A549 (cell line): ENCODE data around the gene KCNIP2. TPM values are rescaled to one million over a fixed set of nuclear protein-coding genes. Genes with fewer than 3 reads are reported as not detected.

Experiments used
- ATAC-seq, 2 experiments: fragments of 200-7000 bp in 1 of 2; fragments of >200 bp in 1 of 2; cut with Nextera tagmentation in 1 of 2; cut with Tn5 transposase in 1 of 2; 3 replicates each; pipeline versions ENCODE4 v1.8.0 to v1.9.1; 2018 to 2020; ENCODE audit warnings: mild to moderate bottlenecking in 1 of 2, moderate library complexity in 1 of 2
- CTCF ChIA-PET: fragments of 300-600 bp; sonication (Branson Sonifier 250); formaldehyde crosslinking; extraction: SDS; loops from one replicate; lab custom pipeline; 2021; ENCODE audit warnings: antibody characterized with exemption, inconsistent platforms; lab: Yijun Ruan, JAX
- POLR2A ChIA-PET: fragments of 350-600 bp; formaldehyde crosslinking; extraction: SDS; loops from one replicate; lab custom pipeline; 2021; ENCODE audit warnings: antibody characterized with exemption, inconsistent platforms; lab: Yijun Ruan, JAX
- DNase-seq, 2 experiments: peaks; one replicate each; pipeline versions ENCODE4 v3.0.0 to v3.0.0-alpha.2; 2011 to 2016; ENCODE audit warnings: low read depth in 1 of 2, low spot score in 1 of 2
- FAIRE-seq: peaks from 2 replicates; lab custom pipeline; 2011; peaks lifted over from hg19 to GRCh38; lab: Jason Lieb, UNC
- H3K27ac ChIP-seq, 2 experiments: fragments of >200 bp; sonication (Bioruptor Twin); formaldehyde crosslinking; 3 replicates each; pipeline ENCODE4 v1.5.1; 2016 to 2017
- H3K4me1 ChIP-seq: fragments of >200 bp; sonication (Bioruptor Twin); formaldehyde crosslinking; 3 replicates; pipeline ENCODE4 v1.6.1; 2016
- H3K4me2 ChIP-seq: fragments of >200 bp; sonication (Bioruptor Twin); formaldehyde crosslinking; 3 replicates; pipeline ENCODE4 v1.6.1; 2016
- H3K4me3 ChIP-seq: fragments of >200 bp; sonication (Bioruptor Twin); formaldehyde crosslinking; 3 replicates; pipeline ENCODE4 v1.5.1; 2016
- H3K9me3 ChIP-seq: fragments of >200 bp; sonication (Bioruptor Twin); formaldehyde crosslinking; 3 replicates; pipeline ENCODE4 v1.6.1; 2016
- BHLHE40 ChIP-seq: IDR thresholded peaks from 2 replicates; pipeline ENCODE4 v1.6.1; 2012; ENCODE audit warnings: low read depth, low read length, inconsistent platforms
- CBX2 ChIP-seq: fragments of 200-600 bp; sonication (generic); IDR thresholded peaks from 2 replicates; pipeline ENCODE4 v1.6.1; 2016; ENCODE audit warnings: low read depth, mild to moderate bottlenecking, borderline replicate concordance
- CEBPB ChIP-seq, 2 experiments: fragments of >200 bp in 1 of 2; sonication (Bioruptor Twin) in 1 of 2; formaldehyde crosslinking in 1 of 2; IDR thresholded peaks; 2 replicates each; pipeline ENCODE4 v1.6.1; 2012 to 2016
- CHD4 ChIP-seq: fragments of 200-600 bp; sonication (generic); IDR thresholded peaks from 2 replicates; pipeline ENCODE4 v1.6.1; 2016; ENCODE audit warnings: antibody characterized with exemption, mild to moderate bottlenecking, borderline replicate concordance
- EHMT2 ChIP-seq: fragments of 200-600 bp; sonication (generic); IDR thresholded peaks from 2 replicates; pipeline ENCODE4 v1.6.1; 2016; ENCODE audit warnings: antibody characterized with exemption, low read depth, mild to moderate bottlenecking, moderate library complexity
- FOSL2 ChIP-seq, 2 experiments: fragments of 450-650 bp in 1 of 2; fragments of >200 bp in 1 of 2; sonication (Bioruptor Twin) in 1 of 2; formaldehyde crosslinking; IDR thresholded peaks; 2 replicates each; pipeline versions ENCODE4 v1.5.0 to v1.6.1; 2016 to 2020; ENCODE audit warnings: mild to moderate bottlenecking in 1 of 2, moderate library complexity in 1 of 2
- GATA3 ChIP-seq: IDR thresholded peaks from 2 replicates; pipeline ENCODE4 v1.6.1; 2012; ENCODE audit warnings: borderline replicate concordance
- HES2 ChIP-seq: fragments of >200 bp; sonication (Bioruptor Twin); formaldehyde crosslinking; IDR thresholded peaks from 2 replicates; pipeline ENCODE4 v1.6.1; 2016
- JUN ChIP-seq, 2 experiments: fragments of >200 bp; sonication (Bioruptor Twin); formaldehyde crosslinking; IDR thresholded peaks; 2 replicates in 1 of 2; 3 replicates in 1 of 2; pipeline ENCODE4 v1.6.1; 2016 to 2017
- JUNB ChIP-seq: fragments of >200 bp; sonication (Bioruptor Twin); formaldehyde crosslinking; IDR thresholded peaks from 2 replicates; pipeline ENCODE4 v1.6.1; 2016
- KDM1A ChIP-seq: fragments of 200-600 bp; sonication (generic); IDR thresholded peaks from 2 replicates; pipeline ENCODE4 v1.6.1; 2016; ENCODE audit warnings: low read depth, mild to moderate bottlenecking
- MAX ChIP-seq: IDR thresholded peaks from 2 replicates; pipeline ENCODE4 v1.6.1; 2012
- NPAS2 ChIP-seq: fragments of 250-450 bp; sonication (Bioruptor Pico); IDR thresholded peaks from 2 replicates; pipeline ENCODE4 v1.8.0; 2022; ENCODE audit warnings: mild to moderate bottlenecking, moderate library complexity, borderline replicate concordance
- NR3C1 ChIP-seq: fragments of >200 bp; sonication (Bioruptor Twin); formaldehyde crosslinking; IDR thresholded peaks from 3 replicates; pipeline ENCODE4 v1.6.1; 2017
- POLR2A ChIP-seq: IDR thresholded peaks from 2 replicates; pipeline ENCODE4 v1.6.1; 2012; ENCODE audit warnings: mild to moderate bottlenecking, low read length
- TP53 ChIP-seq: fragments of 250-450 bp; sonication (Bioruptor Pico); IDR thresholded peaks from 2 replicates; pipeline ENCODE4 v1.5.0; 2021; ENCODE audit warnings: mild to moderate bottlenecking, moderate library complexity
- ZFP36 ChIP-seq: fragments of 450-650 bp; IDR thresholded peaks from 2 replicates; pipeline ENCODE4 v1.6.1; 2014; ENCODE audit warnings: borderline replicate concordance; ENCODE audit not compliant: partially characterized antibody
- WGBS: methylation state at CpG from one replicate; pipeline ENCODE4 v1.1.6; 2017; ENCODE audit errors: missing lambda C conversion rate; 5-methylcytosine and 5-hydroxymethylcytosine counted together
- polyA plus RNA-seq, 4 experiments: library from polyadenylated mRNA; depleted of rRNA in 3 of 4; stranded (reverse); fragments of >200 nt; fragmentation: RNase III in 1 of 4; extraction: RNeasy Plus Mini Kit Qiagen cat#74134 plus additional on column Dnase treatment in 1 of 4; gene quantifications; 2 replicates in 3 of 4; 3 replicates in 1 of 4; pipeline ENCODE4 v1.2.3, GENCODE V29; 2011 to 2017
- TF ChIP-seq, protein P1 (sequence below): fragments of >200 bp; sonication (Bioruptor Twin); formaldehyde crosslinking; IDR thresholded peaks from 3 replicates; pipeline ENCODE4 v1.5.1; 2016
- TF ChIP-seq, protein P2 (sequence below): fragments of 250-450 bp; sonication (Bioruptor Pico); IDR thresholded peaks from 2 replicates; pipeline ENCODE4 v1.5.0; 2021; ENCODE audit warnings: mild to moderate bottlenecking, moderate library complexity, borderline replicate concordance
- TF ChIP-seq, protein P3 (sequence below): fragments of 150-350 bp; IDR thresholded peaks from 2 replicates; pipeline ENCODE4 v1.6.1; 2014; ENCODE audit warnings: low read depth, mild to moderate bottlenecking, low read length

KCNIP2 gene
- polyA plus RNA-seq, 2 of the 4 experiments (the other 2 are of a cell fraction): 0.88 to 1.3 TPM

- DNase-seq (no peak), ATAC-seq (no peak), FAIRE-seq (no peak)
- ChIA-PET CTCF (interaction anchor here (0.7 to 15.4 kb wide), 5 partner anchors 10 to 163 kb away, joined by 3 to 379 read pairs (median 32); no protein-coding TSS in a partner anchor), POLR2A (no interaction called here)
- Histone ChIP-seq H3K4me3 (no peak overlapping the region), H3K9me3 (no peaks in the 10 kb centered on the region), H3K4me2 (no peak overlapping the region), H3K27ac (no peak overlapping the region), H3K4me1 (no peaks in the 10 kb centered on the region)
- TF ChIP-seq POLR2A: no peak
- 77% methylated on average over 3 of the region's 3 CpGs for WGBS
Measured at GRCh38 chr10:101850749-101851148, 7.1 kb upstream of the KCNIP2 start.

GRCh38 chr10:101848894-101849351, 5.3 kb upstream of the KCNIP2 start:
- FAIRE-seq (no peak), DNase-seq (no peak), ATAC-seq (no peak)
- Histone ChIP-seq H3K4me1 (no peaks in the 10 kb centered on the region), H3K4me3 (no peak overlapping the region), H3K27ac (no peak overlapping the region), H3K4me2 (no peak overlapping the region), H3K9me3 (no peaks in the 10 kb centered on the region)
- no peak for TF ChIP-seq MAX
- TF ChIP-seq FOSL2 (IDR thresholded peaks at IDR 0.05): no peak
- TF ChIP-seq FOSL2 (CRISPR knock-in tag; IDR thresholded peaks at IDR 0.05): no peak
- TF ChIP-seq CEBPB (IDR thresholded peaks at IDR 0.05): no peak
- no peak for TF ChIP-seq NR3C1
- TF ChIP-seq TP53: no peak
- TF ChIP-seq EHMT2: no peak
- no peak for TF ChIP-seq GATA3
- no peak for TF ChIP-seq NPAS2 (CRISPR knock-in tag)
- no peak for TF ChIP-seq HES2
- TF ChIP-seq KDM1A: no peak
- no peak for TF ChIP-seq BHLHE40
- TF ChIP-seq, protein P1, sequence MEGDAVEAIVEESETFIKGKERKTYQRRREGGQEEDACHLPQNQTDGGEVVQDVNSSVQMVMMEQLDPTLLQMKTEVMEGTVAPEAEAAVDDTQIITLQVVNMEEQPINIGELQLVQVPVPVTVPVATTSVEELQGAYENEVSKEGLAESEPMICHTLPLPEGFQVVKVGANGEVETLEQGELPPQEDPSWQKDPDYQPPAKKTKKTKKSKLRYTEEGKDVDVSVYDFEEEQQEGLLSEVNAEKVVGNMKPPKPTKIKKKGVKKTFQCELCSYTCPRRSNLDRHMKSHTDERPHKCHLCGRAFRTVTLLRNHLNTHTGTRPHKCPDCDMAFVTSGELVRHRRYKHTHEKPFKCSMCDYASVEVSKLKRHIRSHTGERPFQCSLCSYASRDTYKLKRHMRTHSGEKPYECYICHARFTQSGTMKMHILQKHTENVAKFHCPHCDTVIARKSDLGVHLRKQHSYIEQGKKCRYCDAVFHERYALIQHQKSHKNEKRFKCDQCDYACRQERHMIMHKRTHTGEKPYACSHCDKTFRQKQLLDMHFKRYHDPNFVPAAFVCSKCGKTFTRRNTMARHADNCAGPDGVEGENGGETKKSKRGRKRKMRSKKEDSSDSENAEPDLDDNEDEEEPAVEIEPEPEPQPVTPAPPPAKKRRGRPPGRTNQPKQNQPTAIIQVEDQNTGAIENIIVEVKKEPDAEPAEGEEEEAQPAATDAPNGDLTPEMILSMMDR: no peak
- WGBS: 95% methylated on average over 3 of the region's 3 CpGs
- CTCF ChIA-PET: interaction anchor here (0.7 to 15.4 kb wide), 9 partner anchors 8 to 224 kb away, joined by 3 to 379 read pairs (median 9); no protein-coding TSS in a partner anchor
- POLR2A ChIA-PET: no interaction called here

DNA sequence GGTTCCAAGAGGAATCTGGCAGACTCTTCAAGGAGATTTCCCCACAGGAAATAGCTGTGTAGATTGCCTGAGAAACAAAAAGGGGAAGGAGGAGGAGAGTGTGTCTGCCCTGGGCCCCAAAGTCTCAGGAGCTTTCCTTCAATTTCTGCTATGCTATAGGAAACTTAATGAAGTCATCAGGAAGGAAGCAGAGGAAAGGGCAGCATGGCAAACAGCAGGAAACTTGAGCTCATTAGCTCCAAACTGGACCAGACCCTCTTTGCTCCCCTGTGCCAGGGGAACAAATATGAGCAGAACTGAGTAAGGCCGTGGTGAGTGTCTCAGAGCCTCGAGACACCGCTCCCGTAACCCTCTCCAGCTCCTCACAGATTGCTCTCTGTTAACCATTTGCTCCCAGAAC, 4.8 kb upstream of the KCNIP2 start:
- H3K27ac ChIP-seq: no peak overlapping the region
- no peak for TF ChIP-seq NPAS2 (CRISPR knock-in tag)
- TF ChIP-seq FOSL2 (IDR thresholded peaks at IDR 0.05): no peak
- no peak for TF ChIP-seq FOSL2 (CRISPR knock-in tag; IDR thresholded peaks at IDR 0.05)
- no peak for TF ChIP-seq JUNB
- TF ChIP-seq, protein P2, sequence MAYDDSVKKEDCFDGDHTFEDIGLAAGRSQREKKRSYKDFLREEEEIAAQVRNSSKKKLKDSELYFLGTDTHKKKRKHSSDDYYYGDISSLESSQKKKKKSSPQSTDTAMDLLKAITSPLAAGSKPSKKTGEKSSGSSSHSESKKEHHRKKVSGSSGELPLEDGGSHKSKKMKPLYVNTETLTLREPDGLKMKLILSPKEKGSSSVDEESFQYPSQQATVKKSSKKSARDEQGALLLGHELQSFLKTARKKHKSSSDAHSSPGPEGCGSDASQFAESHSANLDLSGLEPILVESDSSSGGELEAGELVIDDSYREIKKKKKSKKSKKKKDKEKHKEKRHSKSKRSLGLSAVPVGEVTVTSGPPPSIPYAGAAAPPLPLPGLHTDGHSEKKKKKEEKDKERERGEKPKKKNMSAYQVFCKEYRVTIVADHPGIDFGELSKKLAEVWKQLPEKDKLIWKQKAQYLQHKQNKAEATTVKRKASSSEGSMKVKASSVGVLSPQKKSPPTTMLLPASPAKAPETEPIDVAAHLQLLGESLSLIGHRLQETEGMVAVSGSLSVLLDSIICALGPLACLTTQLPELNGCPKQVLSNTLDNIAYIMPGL (CRISPR knock-in tag): no peak
- ChIA-PET POLR2A (no interaction called here), CTCF (interaction anchor here (0.5 to 15.4 kb wide), 9 partner anchors 8 to 224 kb away, joined by 3 to 379 read pairs (median 9); no protein-coding TSS in a partner anchor)
- H3K4me2 ChIP-seq: no peak overlapping the region
- no peak for FAIRE-seq
- ATAC-seq: no peak
- no peak overlapping the region for H3K4me3 ChIP-seq
- no peaks in the 10 kb centered on the region for H3K9me3 ChIP-seq
- no peaks in the 10 kb centered on the region for H3K4me1 ChIP-seq
- DNase-seq: no peak
- 86% methylated on average over 4 of the region's 4 CpGs for WGBS

DNA sequence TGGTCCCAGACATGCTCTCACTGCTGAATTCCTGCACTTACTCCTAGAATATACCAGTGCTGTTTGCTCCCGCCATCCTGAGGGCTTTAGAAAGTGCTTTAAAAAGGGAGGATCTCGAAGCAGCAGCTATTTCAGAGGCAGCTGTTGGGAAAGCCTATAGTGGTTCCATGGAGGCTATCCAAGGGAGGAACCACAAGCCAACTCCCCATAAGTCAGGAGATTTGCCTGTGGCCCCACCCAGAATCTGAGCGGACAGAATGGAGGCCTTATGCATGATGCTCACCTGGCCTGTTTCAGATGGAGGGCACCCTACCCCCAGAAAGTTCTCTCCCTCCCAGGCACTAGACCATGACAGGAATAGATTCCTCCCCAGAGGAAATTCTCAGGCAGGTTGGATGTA, 2.3 kb upstream of the KCNIP2 start:
- DNase-seq (no peak), ATAC-seq (no peak), FAIRE-seq (no peak)
- no peak overlapping the region for H3K4me2 ChIP-seq
- ChIA-PET POLR2A (no interaction called here), CTCF (interaction anchor here (0.5 to 15.4 kb wide), 12 partner anchors 11 to 788 kb away, joined by 3 to 379 read pairs (median 4); no protein-coding TSS in a partner anchor)
- no peak overlapping the region for H3K27ac ChIP-seq
- H3K4me1 ChIP-seq: peaks cover 14% of the 10 kb centered on the region; the same call in 2 of the 3 replicates
- no peaks in the 10 kb centered on the region for H3K9me3 ChIP-seq
- TF ChIP-seq, protein P3, sequence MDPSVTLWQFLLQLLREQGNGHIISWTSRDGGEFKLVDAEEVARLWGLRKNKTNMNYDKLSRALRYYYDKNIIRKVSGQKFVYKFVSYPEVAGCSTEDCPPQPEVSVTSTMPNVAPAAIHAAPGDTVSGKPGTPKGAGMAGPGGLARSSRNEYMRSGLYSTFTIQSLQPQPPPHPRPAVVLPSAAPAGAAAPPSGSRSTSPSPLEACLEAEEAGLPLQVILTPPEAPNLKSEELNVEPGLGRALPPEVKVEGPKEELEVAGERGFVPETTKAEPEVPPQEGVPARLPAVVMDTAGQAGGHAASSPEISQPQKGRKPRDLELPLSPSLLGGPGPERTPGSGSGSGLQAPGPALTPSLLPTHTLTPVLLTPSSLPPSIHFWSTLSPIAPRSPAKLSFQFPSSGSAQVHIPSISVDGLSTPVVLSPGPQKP: no peak
- TF ChIP-seq CBX2 (no peak), ZFP36 (no peak), CHD4 (no peak), JUN (IDR thresholded peaks at IDR 0.05) (no peak)
- WGBS: 98% methylated on average over 3 of the region's 3 CpGs
- H3K4me3 ChIP-seq: no peak overlapping the region
